Measurements from ENCODE around the gene YPEL2. TPM values are rescaled to one million over a fixed set of nuclear protein-coding genes. Genes with fewer than 3 reads are reported as not detected.

YPEL2 gene
- total RNA-seq, 2 donors from 2014 or later, result 26.7 to 27.0 TPM

DNA sequence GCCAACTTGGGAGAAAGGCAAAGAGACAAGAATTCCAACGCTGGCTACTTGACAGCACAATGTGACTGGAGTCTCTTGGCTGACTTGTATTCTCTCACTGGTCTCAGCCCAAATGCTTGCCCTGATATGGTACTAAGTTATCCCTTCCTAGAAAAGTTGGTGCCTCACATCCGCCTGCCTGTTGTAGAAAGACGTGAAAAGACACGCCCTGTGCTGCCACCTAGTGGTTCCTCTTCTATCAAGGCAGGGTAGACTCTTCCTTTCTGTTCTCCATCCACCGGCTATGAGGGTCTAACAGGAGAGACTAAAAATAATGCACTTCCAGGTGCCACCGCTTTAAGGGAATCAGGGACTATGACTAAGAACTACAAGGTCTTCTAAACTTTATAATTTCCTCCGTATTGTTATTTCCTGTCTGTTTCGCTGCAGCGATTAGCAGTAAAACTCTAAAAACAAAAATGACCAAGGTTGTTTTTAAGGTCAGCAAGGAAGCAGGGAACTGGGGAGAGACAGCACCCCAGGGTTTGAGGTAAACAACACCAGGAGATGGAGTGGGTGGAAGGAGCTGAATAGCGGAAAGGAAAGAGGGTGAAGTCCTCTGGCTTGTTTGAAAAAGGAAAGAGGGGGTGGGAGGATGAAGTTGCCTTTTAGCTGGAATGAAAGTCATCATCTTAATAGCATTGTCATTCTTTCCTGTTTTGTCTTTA lies 109.5 kb downstream of the YPEL2 start:
- Histone ChIP-seq H3K36me3 (replicated peaks in 1 of 2; ENCODE audit: insufficient read depth in 1 of 2, low read depth in 2 of 2) (no peaks in the 10 kb centered on the region), H3K4me3 (no peak overlapping the region), H3K27me3 (no peaks in the 10 kb centered on the region), H3K9me3 (no peaks in the 10 kb centered on the region), H3K4me1 (peaks cover 17% of the 10 kb centered on the region), H3K27ac (peak overlapping the region in 3 of 4 donors; percentile 1 to 60 (median 59))
- WGBS, 2 donors, result 13 to 14% methylated on average over 10 of the region's 10 CpGs
- DNase-seq (peak; percentile 92 to 96 (median 94)), ATAC-seq (peak; percentile 94)
- no peak for TF ChIP-seq POLR2A (IDR thresholded peaks at IDR 0.05)
- TF ChIP-seq, protein P1, sequence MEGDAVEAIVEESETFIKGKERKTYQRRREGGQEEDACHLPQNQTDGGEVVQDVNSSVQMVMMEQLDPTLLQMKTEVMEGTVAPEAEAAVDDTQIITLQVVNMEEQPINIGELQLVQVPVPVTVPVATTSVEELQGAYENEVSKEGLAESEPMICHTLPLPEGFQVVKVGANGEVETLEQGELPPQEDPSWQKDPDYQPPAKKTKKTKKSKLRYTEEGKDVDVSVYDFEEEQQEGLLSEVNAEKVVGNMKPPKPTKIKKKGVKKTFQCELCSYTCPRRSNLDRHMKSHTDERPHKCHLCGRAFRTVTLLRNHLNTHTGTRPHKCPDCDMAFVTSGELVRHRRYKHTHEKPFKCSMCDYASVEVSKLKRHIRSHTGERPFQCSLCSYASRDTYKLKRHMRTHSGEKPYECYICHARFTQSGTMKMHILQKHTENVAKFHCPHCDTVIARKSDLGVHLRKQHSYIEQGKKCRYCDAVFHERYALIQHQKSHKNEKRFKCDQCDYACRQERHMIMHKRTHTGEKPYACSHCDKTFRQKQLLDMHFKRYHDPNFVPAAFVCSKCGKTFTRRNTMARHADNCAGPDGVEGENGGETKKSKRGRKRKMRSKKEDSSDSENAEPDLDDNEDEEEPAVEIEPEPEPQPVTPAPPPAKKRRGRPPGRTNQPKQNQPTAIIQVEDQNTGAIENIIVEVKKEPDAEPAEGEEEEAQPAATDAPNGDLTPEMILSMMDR (IDR thresholded peaks at IDR 0.05), result peak; percentile 59 to 93 (median 90)
- intact Hi-C loops (cut with DNase I), result no loop called here

DNA sequence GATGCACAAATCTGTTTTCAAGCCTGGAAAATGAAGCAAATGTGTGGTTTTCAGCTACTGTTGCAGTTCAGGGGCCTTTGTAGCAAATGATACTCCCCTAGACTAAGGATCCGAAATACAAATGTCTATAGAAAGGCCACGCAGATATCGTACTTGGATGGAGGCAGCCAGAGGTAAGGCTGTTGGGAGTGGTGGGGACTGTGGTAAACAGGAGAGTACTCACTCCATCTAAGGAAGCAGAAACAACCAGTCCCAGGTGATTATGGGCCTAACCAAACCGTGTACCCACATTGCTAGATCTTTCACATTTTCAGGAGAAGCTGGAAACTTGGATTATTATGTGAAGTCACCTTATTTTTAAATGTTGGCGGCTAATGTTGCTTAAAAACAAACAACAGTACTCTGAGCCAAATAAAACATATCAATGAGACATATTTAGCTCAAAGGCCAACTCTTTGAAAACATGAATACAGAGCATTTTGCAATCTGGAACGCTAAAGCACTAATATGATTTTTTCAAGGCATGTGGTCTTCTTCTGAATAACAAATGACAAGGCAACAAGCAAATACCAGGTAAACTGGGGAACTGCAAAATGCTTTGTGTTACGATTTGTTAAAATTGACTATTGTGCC lies 110.1 kb downstream of the YPEL2 start:
- 66 to 75% methylated on average over 7 of the region's 7 CpGs for WGBS, 2 donors

DNA sequence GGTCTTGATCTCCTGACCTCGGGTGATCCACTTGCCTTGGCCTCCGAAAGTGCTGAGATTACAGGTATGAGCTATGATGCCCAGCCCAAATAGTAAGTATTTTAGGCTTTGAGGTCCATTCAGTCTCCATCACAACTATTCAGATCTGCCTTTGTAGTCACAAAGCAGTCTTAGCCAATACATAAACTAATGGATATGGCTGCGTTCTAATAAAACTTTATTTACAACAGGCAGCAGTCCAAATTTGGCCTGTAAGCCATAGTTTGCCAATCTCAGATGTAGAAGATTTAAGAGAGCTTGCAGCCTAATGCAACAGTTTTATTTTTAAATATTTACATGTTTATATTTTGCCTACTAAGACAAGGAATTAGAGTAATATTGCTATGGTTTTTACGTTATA lies 111.7 kb downstream of the YPEL2 start:
- no peak for ATAC-seq
- intact Hi-C loops (cut with DNase I), result no loop called here
- TF ChIP-seq, protein P1 (IDR thresholded peaks at IDR 0.05), result no peak
- no peak for TF ChIP-seq POLR2A (IDR thresholded peaks at IDR 0.05)
- Histone ChIP-seq H3K9me3 (no peaks in the 10 kb centered on the region), H3K27me3 (no peaks in the 10 kb centered on the region), H3K27ac (no peak overlapping the region), H3K36me3 (replicated peaks in 1 of 2; ENCODE audit: insufficient read depth in 1 of 2, low read depth in 2 of 2) (no peaks in the 10 kb centered on the region), H3K4me3 (no peak overlapping the region), H3K4me1 (peaks cover 17% of the 10 kb centered on the region)
- no peak for DNase-seq
- WGBS, 2 donors, result 89 to 93% methylated on average over 4 of the region's 4 CpGs

More for the DNA sequence above, 110.1 kb downstream of the YPEL2 start:
- intact Hi-C loops (cut with DNase I), result no loop called here
- Histone ChIP-seq H3K9me3 (no peaks in the 10 kb centered on the region), H3K4me1 (peaks cover 17% of the 10 kb centered on the region), H3K27me3 (no peaks in the 10 kb centered on the region), H3K27ac (peak overlapping the region in 2 of 4 donors; percentile 5 to 34), H3K36me3 (replicated peaks in 1 of 2; ENCODE audit: insufficient read depth in 1 of 2, low read depth in 2 of 2) (no peaks in the 10 kb centered on the region), H3K4me3 (no peak overlapping the region)
- ATAC-seq, result no peak
- TF ChIP-seq, protein P1 (IDR thresholded peaks at IDR 0.05), result no peak
- no peak for TF ChIP-seq POLR2A (IDR thresholded peaks at IDR 0.05)
- DNase-seq, result no peak

Small RNA genes lying within 50 kb of the gene (microRNA-seq; reads per million reads assigned to microRNA genes)
- 1.4 to 2.7 reads per million in 2 donors for gene MIR4729 (ENCODE audit: borderline number of aligned reads in 2 of 2, borderline replicate concordance in 2 of 2)

Small RNA genes lying within 50 kb of the gene (small RNA-seq; reads per million reads assigned to genes)
- not detected for gene MIR4729

Other genes with a start within 250 kb of the YPEL2 start
- 10 to 100 TPM; 11.7 to 12.2 TPM for gene TRIM37, start 224.8 kb upstream of the YPEL2 start, total RNA-seq
- 10 to 100 TPM in 1 of 2 donors, 1 to 10 TPM in 1; 5.6 to 10.9 TPM for gene SKA2, start 176.5 kb upstream of the YPEL2 start, total RNA-seq
- gene PRR11, start 175.9 kb upstream of the YPEL2 start, total RNA-seq, result under 1 TPM in 1 of 2 donors, not detected in 1; 0.33 TPM
- 1 to 10 TPM; 4.9 to 5.6 TPM for gene SMG8, start 121.6 kb upstream of the YPEL2 start, total RNA-seq
- 1 to 10 TPM in 1 of 2 donors, not detected in 1; 2.3 TPM for gene GDPD1, start 111.1 kb upstream of the YPEL2 start, total RNA-seq
- gene DHX40, start 234.0 kb downstream of the YPEL2 start, total RNA-seq, result 10 to 100 TPM; 18.7 to 26.0 TPM

All from body of pancreas (tissue), 4 donors.